Fibroblast of the aortic adventitia (primary cell): ENCODE results near the gene HNRNPA3. TPM values are rescaled to one million over a fixed set of nuclear protein-coding genes. Genes with fewer than 3 reads are reported as not detected.

Experiments used
- DNase-seq: peaks from one replicate; pipeline ENCODE4 v3.0.0-alpha.2; 2010; ENCODE audit warnings: low read depth
- H3K4me3 ChIP-seq: 2 replicates; pipeline ENCODE4 v1.5.1; 2011; ENCODE audit warnings: low read depth, mild to moderate bottlenecking, control low read depth, low read length, moderate library complexity
- CTCF ChIP-seq: IDR thresholded peaks from 2 replicates; pipeline ENCODE4 v1.5.1; 2011; ENCODE audit warnings: mild to moderate bottlenecking, low read length, control low read depth, inconsistent platforms; ENCODE audit not compliant: insufficient read depth
- total RNA-seq: library from RNA; depleted of rRNA; stranded (reverse); fragments of >200 nt; gene quantifications from 2 replicates; pipeline ENCODE4 v1.2.3, GENCODE V29; 2012; ENCODE audit warnings: low replicate concordance

The HNRNPA3 gene
- total RNA-seq, 1 donor: 43.7 TPM

- DNase-seq: no peak
- no peak overlapping the region for H3K4me3 ChIP-seq
- no peak for TF ChIP-seq CTCF
Measured at GRCh38 chr2:177225965-177226360, 13.4 kb downstream of the HNRNPA3 start.

GRCh38 chr2:177229442-177230242 is 17.0 kb downstream of the HNRNPA3 start:
- no peak for DNase-seq
- no peak for TF ChIP-seq CTCF
- H3K4me3 ChIP-seq: no peak overlapping the region

GRCh38 chr2:177231270-177231669 is 18.7 kb downstream of the HNRNPA3 start:
- no peak for DNase-seq
- H3K4me3 ChIP-seq: no peak overlapping the region
- no peak for TF ChIP-seq CTCF

- no peak overlapping the region for H3K4me3 ChIP-seq
- DNase-seq: no peak
- TF ChIP-seq CTCF: no peak
Measured at GRCh38 chr2:177232098-177232704, 19.6 kb downstream of the HNRNPA3 start.

GRCh38 chr2:177234267-177234666 is 21.7 kb downstream of the HNRNPA3 start:
- no peak overlapping the region for H3K4me3 ChIP-seq
- DNase-seq: no peak
- TF ChIP-seq CTCF: no peak

GRCh38 chr2:177235855-177236437 is 23.4 kb downstream of the HNRNPA3 start:
- no peak for DNase-seq
- TF ChIP-seq CTCF: no peak
- H3K4me3 ChIP-seq: no peak overlapping the region
